ENCODE results near the gene EIF3K.
"Not testable (repeated sequence)": the region's sequence is repeated elsewhere in the genome, so short reads cannot be mapped to it uniquely, and the experiment has no call there.

The EIF3K gene

GRCh38 chr19:38619361-38620174, 580 bp downstream of the EIF3K start:
- DNase-seq = no peak

GRCh38 chr19:38624822-38625221, 5.8 kb downstream of the EIF3K start:
- DNase-seq = no peak

GRCh38 chr19:38626401-38626800, 7.4 kb downstream of the EIF3K start:
- DNase-seq = no peak

- no peak for DNase-seq
These were observed 10.6 kb downstream of the EIF3K start for GRCh38 chr19:38629568-38629967.

- not testable (repeated sequence) for DNase-seq
These were observed 12.3 kb downstream of the EIF3K start for GRCh38 chr19:38631301-38631700.

GRCh38 chr19:38631811-38632475, 13.0 kb downstream of the EIF3K start:
- DNase-seq = peak; percentile 2

GRCh38 chr19:38632476-38633213, 13.7 kb downstream of the EIF3K start:
- no peak for DNase-seq

- peak; percentile 38 for DNase-seq
These were observed 15.9 kb downstream of the EIF3K start for GRCh38 chr19:38634757-38635482.

- no peak for DNase-seq
These were observed 16.8 kb downstream of the EIF3K start for GRCh38 chr19:38635483-38636399.

- no peak for DNase-seq
These were observed 19.5 kb downstream of the EIF3K start for GRCh38 chr19:38638461-38638860.

- DNase-seq = no peak
These were observed 20.7 kb downstream of the EIF3K start for GRCh38 chr19:38639679-38640078.

GRCh38 chr19:38640368-38640767, 21.4 kb downstream of the EIF3K start:
- DNase-seq = no peak

GRCh38 chr19:38642176-38642575, 23.2 kb downstream of the EIF3K start:
- DNase-seq = no peak

- no peak for DNase-seq
These were observed 25.7 kb downstream of the EIF3K start for GRCh38 chr19:38644719-38645118.

- peak; percentile 93 for DNase-seq
These were observed 28.5 kb downstream of the EIF3K start, which contains the start of gene ACTN4 for GRCh38 chr19:38647368-38647965. Gene ACTN4, plus strand, starts transcription at chr19:38647649. Its CDS starts 97 bp downstream, at chr19:38647746.

GRCh38 chr19:38647966-38648768, 29.2 kb downstream of the EIF3K start:
- DNase-seq = no peak

- no peak for DNase-seq
These were observed 29.8 kb downstream of the EIF3K start for GRCh38 chr19:38648769-38649304.

GRCh38 chr19:38649305-38650171, 30.6 kb downstream of the EIF3K start:
- DNase-seq = peak; percentile 36

- DNase-seq = no peak
These were observed 31.3 kb downstream of the EIF3K start for GRCh38 chr19:38650172-38650775.
